ENCODE data around the gene HDAC10. TPM values are rescaled to one million over a fixed set of nuclear protein-coding genes. Genes with fewer than 3 reads are reported as not detected.

Gene HDAC10
- total RNA-seq, 1 experiment from 2014 or later: 45.0 TPM

DNA sequence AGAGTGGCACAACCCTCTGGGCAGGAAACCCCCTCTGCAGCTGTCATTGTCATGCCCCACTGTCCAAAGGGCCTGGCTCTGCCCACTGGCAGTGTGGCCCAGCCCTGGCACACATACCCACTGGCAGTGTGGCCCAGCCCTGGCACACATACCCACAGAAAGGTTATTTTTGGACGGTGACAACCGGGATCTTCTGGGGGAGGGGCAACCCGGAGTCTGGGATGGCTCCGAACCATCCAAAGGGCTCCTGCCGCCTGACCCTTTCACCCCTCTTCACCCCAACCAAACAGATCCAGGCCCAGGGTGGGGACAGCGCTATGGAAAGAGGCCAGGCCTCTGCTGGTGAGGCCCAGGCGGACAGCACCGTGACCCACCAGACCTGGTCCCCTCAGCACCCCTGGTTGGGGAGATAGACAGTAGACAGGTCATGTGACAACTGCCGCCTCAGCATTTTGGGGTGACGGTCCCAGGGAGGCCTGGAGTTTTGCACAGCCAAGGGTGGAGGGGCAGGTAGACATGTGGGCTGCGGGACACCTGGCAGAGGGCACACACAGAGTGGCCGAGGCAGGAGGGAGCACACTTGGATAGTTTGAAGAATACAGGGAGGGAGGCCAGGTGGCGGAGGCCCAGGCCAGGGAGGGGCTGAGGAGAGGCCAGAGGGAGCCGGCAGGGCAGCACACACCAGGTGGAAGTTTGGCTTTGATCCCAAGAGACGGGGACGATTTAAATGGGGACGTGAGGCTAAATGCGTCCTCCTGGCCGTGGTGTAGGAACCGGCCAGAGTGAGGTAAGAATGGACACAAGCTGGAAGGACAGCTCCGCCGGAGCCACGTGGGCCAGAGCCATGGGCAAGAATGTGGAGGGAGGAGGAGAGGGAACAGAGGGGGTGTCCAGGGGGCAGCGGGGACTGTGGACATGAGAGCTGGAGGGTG is 7.6 kb upstream of the HDAC10 start:
- Mint-ChIP-seq H3K27me3 (ENCODE audit: low read depth) (peaks cover 29% of the 10 kb centered on the region), H3K4me1 (peaks cover 8 to 12% of the 10 kb centered on the region in 2 experiments), H3K27ac (no peak overlapping the region), H3K36me3 (ENCODE audit: insufficient read depth in 1 of 3, low read depth in 3 of 3) (peaks cover 0 to 3% (median 0%) of the 10 kb centered on the region in 3 experiments; a peak in 2 of 7 replicates), H3K9me3 (no peaks in the 10 kb centered on the region; a peak in 1 of 5 replicates), H3K4me3 (no peak overlapping the region; a peak in 1 of 5 replicates)
- H3K23ac ChIP-seq (ENCODE audit: insufficient read length, low read depth, low read length): no peak overlapping the region
- H3K56ac ChIP-seq (ENCODE audit: insufficient read length, low read depth, low read length): no peak overlapping the region
- H4K20me1 ChIP-seq (ENCODE audit: control insufficient read depth, insufficient read depth, insufficient read length): no peaks in the 10 kb centered on the region
- peaks cover 8% of the 10 kb centered on the region for H3K23me2 ChIP-seq (ENCODE audit: insufficient read length, low read depth, low read length, poor library complexity, severe bottlenecking)
- no peak overlapping the region for H4K91ac ChIP-seq (ENCODE audit: insufficient read length, low read depth, low read length)
- H3K4me2 ChIP-seq (ENCODE audit: insufficient read depth, insufficient read length, low read length): no peak overlapping the region
- H2BK120ac ChIP-seq (ENCODE audit: low read depth, low read length, poor library complexity, severe bottlenecking): no peak overlapping the region
- no peak overlapping the region for H4K8ac ChIP-seq (replicated peaks; ENCODE audit: insufficient read length, low read depth, low read length)
- no peak overlapping the region for H3K18ac ChIP-seq (ENCODE audit: insufficient read length, low read depth, low read length)
- H3T11ph ChIP-seq (ENCODE audit: low read length): no peak overlapping the region
- no peak overlapping the region for H2BK15ac ChIP-seq (ENCODE audit: low read depth, low read length)
- H3K4ac ChIP-seq (ENCODE audit: low read depth, low read length): no peak overlapping the region
- no peak overlapping the region for H2AK5ac ChIP-seq (ENCODE audit: insufficient read length, low read length)
- no peaks in the 10 kb centered on the region for H3K79me1 ChIP-seq (ENCODE audit: insufficient read depth, low read depth, low read length, poor library complexity, severe bottlenecking)
- H3K14ac ChIP-seq (ENCODE audit: insufficient read depth, low read length): no peak overlapping the region; the same call in 1 of the 2 replicates
- H4K5ac ChIP-seq (ENCODE audit: insufficient read length, low read depth, low read length): no peak overlapping the region
- no peaks in the 10 kb centered on the region for H3K79me2 ChIP-seq (ENCODE audit: insufficient read depth, low read length)
- H2BK5ac ChIP-seq (ENCODE audit: insufficient read length, low read length): no peak overlapping the region
- WGBS (ENCODE audit: extremely low coverage, insufficient read length, low lambda C conversion rate): no CpG with 5 or more reads among the region's 24 CpGs
- H2AFZ ChIP-seq (ENCODE audit: low read length): no peak overlapping the region
- H3K9ac ChIP-seq (ENCODE audit: extremely low read depth, insufficient read length, low read length): no peak overlapping the region
- DNase-seq: no peak
- no peaks in the 10 kb centered on the region for H3K4me1 ChIP-seq (ENCODE audit: insufficient read depth, low read length)
- no peak overlapping the region for H3K27ac ChIP-seq (ENCODE audit: insufficient read length, low read depth, low read length)
- no peaks in the 10 kb centered on the region for H3K9me3 ChIP-seq (ENCODE audit: control insufficient read depth, low read depth, low read length)
- H2BK12ac ChIP-seq (ENCODE audit: insufficient read length, low read depth, low read length): no peak overlapping the region
- no peak overlapping the region for H2BK20ac ChIP-seq (ENCODE audit: low read depth, low read length, poor library complexity, severe bottlenecking)
- no peaks in the 10 kb centered on the region for H3K27me3 ChIP-seq (ENCODE audit: insufficient read depth, low read length)
- TF ChIP-seq, protein P1, sequence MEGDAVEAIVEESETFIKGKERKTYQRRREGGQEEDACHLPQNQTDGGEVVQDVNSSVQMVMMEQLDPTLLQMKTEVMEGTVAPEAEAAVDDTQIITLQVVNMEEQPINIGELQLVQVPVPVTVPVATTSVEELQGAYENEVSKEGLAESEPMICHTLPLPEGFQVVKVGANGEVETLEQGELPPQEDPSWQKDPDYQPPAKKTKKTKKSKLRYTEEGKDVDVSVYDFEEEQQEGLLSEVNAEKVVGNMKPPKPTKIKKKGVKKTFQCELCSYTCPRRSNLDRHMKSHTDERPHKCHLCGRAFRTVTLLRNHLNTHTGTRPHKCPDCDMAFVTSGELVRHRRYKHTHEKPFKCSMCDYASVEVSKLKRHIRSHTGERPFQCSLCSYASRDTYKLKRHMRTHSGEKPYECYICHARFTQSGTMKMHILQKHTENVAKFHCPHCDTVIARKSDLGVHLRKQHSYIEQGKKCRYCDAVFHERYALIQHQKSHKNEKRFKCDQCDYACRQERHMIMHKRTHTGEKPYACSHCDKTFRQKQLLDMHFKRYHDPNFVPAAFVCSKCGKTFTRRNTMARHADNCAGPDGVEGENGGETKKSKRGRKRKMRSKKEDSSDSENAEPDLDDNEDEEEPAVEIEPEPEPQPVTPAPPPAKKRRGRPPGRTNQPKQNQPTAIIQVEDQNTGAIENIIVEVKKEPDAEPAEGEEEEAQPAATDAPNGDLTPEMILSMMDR (conservative IDR thresholded peaks at IDR 0.05): no peak

Data from H9 (cell line).